Loucy (cell line): ENCODE results near the gene CCT3.

Source experiments
- H2AFZ ChIP-seq: fragments of 200-600 bp; sonication (generic); 2 replicates; pipeline ENCODE4 v1.6.0; 2016; ENCODE audit warnings: antibody characterized with exemption, mild to moderate bottlenecking, low read length, moderate library complexity
- H3F3A ChIP-seq: fragments of 200-600 bp; 2 replicates; pipeline ENCODE4 v1.6.0; 2016; ENCODE audit warnings: antibody characterized with exemption, low read depth, mild to moderate bottlenecking
- H3K27me3 ChIP-seq: fragments of 200-600 bp; sonication (generic); 2 replicates; pipeline ENCODE4 v1.6.1; 2014; ENCODE audit warnings: low read length, mild to moderate bottlenecking; ENCODE audit not compliant: insufficient read depth, poor library complexity, severe bottlenecking
- H3K36me3 ChIP-seq: fragments of 200-600 bp; sonication (generic); 2 replicates; pipeline ENCODE4 v1.6.1; 2016; ENCODE audit warnings: low read length; ENCODE audit not compliant: insufficient read depth
- H3K4me1 ChIP-seq: fragments of 200-600 bp; sonication (generic); 2 replicates; pipeline ENCODE4 v1.5.1; 2014; ENCODE audit warnings: low read length, mild to moderate bottlenecking; ENCODE audit not compliant: insufficient read depth, poor library complexity, severe bottlenecking
- H3K4me2 ChIP-seq: fragments of 200-600 bp; sonication (generic); 2 replicates; pipeline ENCODE4 v1.6.0; 2014; ENCODE audit warnings: antibody characterized with exemption, low read length, low read depth, mild to moderate bottlenecking; ENCODE audit not compliant: poor library complexity, severe bottlenecking
- H3K4me3 ChIP-seq: fragments of 200-600 bp; sonication (generic); 2 replicates; pipeline ENCODE4 v1.5.1; 2014; ENCODE audit warnings: low read length, mild to moderate bottlenecking, mixed read lengths; ENCODE audit not compliant: poor library complexity, severe bottlenecking
- H3K79me2 ChIP-seq: fragments of 200-600 bp; sonication (generic); 2 replicates; pipeline ENCODE4 v1.6.1; 2014; ENCODE audit warnings: low read length; ENCODE audit not compliant: insufficient read depth
- H3K9ac ChIP-seq: fragments of 200-600 bp; sonication (generic); 2 replicates; pipeline ENCODE4 v1.6.0; 2014; ENCODE audit warnings: mild to moderate bottlenecking, low read depth, low read length, moderate library complexity; ENCODE audit not compliant: poor library complexity, severe bottlenecking
- H3K9me2 ChIP-seq: fragments of 200-600 bp; sonication (generic); replicated peaks from 2 replicates; pipeline ENCODE4 v1.6.1; 2016; ENCODE audit warnings: low read depth, low read length, mixed read lengths
- H3K9me3 ChIP-seq: fragments of 200-600 bp; sonication (generic); 2 replicates; pipeline ENCODE4 v1.6.1; 2014; ENCODE audit warnings: mild to moderate bottlenecking, antibody characterized with exemption, low read length, low read depth; ENCODE audit not compliant: insufficient read depth
- H4K20me1 ChIP-seq: fragments of 200-600 bp; sonication (generic); 2 replicates; pipeline ENCODE4 v1.6.0; 2014; ENCODE audit warnings: antibody characterized with exemption, low read length, mild to moderate bottlenecking; ENCODE audit not compliant: insufficient read depth, poor library complexity, severe bottlenecking
- CTCF ChIP-seq: fragments of 200-600 bp; sonication (generic); conservative IDR thresholded peaks from 2 replicates; pipeline ENCODE4 v1.5.1; 2014; ENCODE audit warnings: mild to moderate bottlenecking, antibody characterized with exemption, low read length
- EZH2phosphoT487 ChIP-seq: fragments of 200-600 bp; IDR thresholded peaks from 2 replicates; pipeline ENCODE4 v1.6.1; 2018; ENCODE audit warnings: antibody characterized with exemption, mild to moderate bottlenecking, moderate library complexity, borderline replicate concordance

CCT3 gene

GRCh38 chr1:156368889-156369684 lies 31.0 kb upstream of the CCT3 start, which contains the start of gene RHBG:
Gene RHBG, plus strand, starts transcription at chr1:156369211. Its CDS starts 39 bp downstream, at chr1:156369250.
- Histone ChIP-seq H3K9me3 (no peaks in the 10 kb centered on the region), H3K79me2 (no peaks in the 10 kb centered on the region), H3K9me2 (no peaks in the 10 kb centered on the region), H3K9ac (no peak within 1 kb of the TSS), H3K36me3 (no peaks in the 10 kb centered on the region), H3K4me3 (no peak within 1 kb of the TSS), H3K27me3 (no peaks in the 10 kb centered on the region), H3K4me1 (no peaks in the 10 kb centered on the region), H3K4me2 (no peak within 1 kb of the TSS), H2AFZ (no peak within 1 kb of the TSS), H3F3A (no peaks in the 10 kb centered on the region), H4K20me1 (no peaks in the 10 kb centered on the region)
- TF ChIP-seq CTCF (no peak), EZH2phosphoT487 (no peak)

GRCh38 chr1:156368157-156368658 lies 30.1 kb upstream of the CCT3 start:
- Histone ChIP-seq H3K4me2 (no peak overlapping the region), H3K27me3 (no peaks in the 10 kb centered on the region), H3K9me3 (no peaks in the 10 kb centered on the region), H3K4me3 (no peak overlapping the region), H3K4me1 (no peaks in the 10 kb centered on the region), H3F3A (no peaks in the 10 kb centered on the region), H2AFZ (no peak overlapping the region), H3K36me3 (no peaks in the 10 kb centered on the region), H3K79me2 (no peaks in the 10 kb centered on the region), H3K9me2 (no peaks in the 10 kb centered on the region), H3K9ac (no peak overlapping the region), H4K20me1 (no peaks in the 10 kb centered on the region)
- TF ChIP-seq CTCF (no peak), EZH2phosphoT487 (no peak)

- TF ChIP-seq CTCF (no peak), EZH2phosphoT487 (no peak)
- H3K79me2 ChIP-seq = no peaks in the 10 kb centered on the region
- no peak overlapping the region for H3K4me2 ChIP-seq
- no peaks in the 10 kb centered on the region for H3F3A ChIP-seq
- H2AFZ ChIP-seq = no peak overlapping the region
- no peaks in the 10 kb centered on the region for H3K4me1 ChIP-seq
- no peaks in the 10 kb centered on the region for H4K20me1 ChIP-seq
- H3K9me2 ChIP-seq = no peaks in the 10 kb centered on the region
- H3K36me3 ChIP-seq = no peaks in the 10 kb centered on the region
- H3K27me3 ChIP-seq = no peaks in the 10 kb centered on the region
- no peak overlapping the region for H3K4me3 ChIP-seq
- H3K9ac ChIP-seq = no peak overlapping the region
- H3K9me3 ChIP-seq = no peaks in the 10 kb centered on the region
These were observed 29.5 kb upstream of the CCT3 start for GRCh38 chr1:156367383-156368156.
